Rectal smooth muscle tissue (tissue), 1 donor: ENCODE results near the gene ASNSD1.
"Not testable (repeated sequence)": the region's sequence is repeated elsewhere in the genome, so short reads cannot be mapped to it uniquely, and the experiment has no call there.

Experiments used
- H3K27ac ChIP-seq: one replicate; pipeline ENCODE4 v1.7.0; 2013; ENCODE audit warnings: low read depth, low read length, inconsistent platforms
- H3K27me3 ChIP-seq: one replicate; pipeline ENCODE4 v1.7.0; 2013; ENCODE audit warnings: low read length; ENCODE audit not compliant: control insufficient read depth, insufficient read depth
- H3K36me3 ChIP-seq: one replicate; pipeline ENCODE4 v1.7.0; 2013; ENCODE audit warnings: low read length; ENCODE audit not compliant: control insufficient read depth, insufficient read depth
- H3K4me1 ChIP-seq: one replicate; pipeline ENCODE4 v1.7.0; 2013; ENCODE audit warnings: low read length; ENCODE audit not compliant: control insufficient read depth, insufficient read depth
- H3K4me3 ChIP-seq: one replicate; pipeline ENCODE4 v1.7.0; 2013; ENCODE audit warnings: low read length
- H3K9ac ChIP-seq: one replicate; pipeline ENCODE4 v1.7.0; 2013; ENCODE audit warnings: low read length

The ASNSD1 gene

GRCh38 chr2:189679226-189679625 lies 18.0 kb downstream of the ASNSD1 start:
- no peaks in the 10 kb centered on the region for H3K36me3 ChIP-seq
- no peak overlapping the region for H3K9ac ChIP-seq
- H3K27ac ChIP-seq = no peak overlapping the region
- no peak overlapping the region for H3K4me3 ChIP-seq
- no peaks in the 10 kb centered on the region for H3K27me3 ChIP-seq
- peaks cover 2% of the 10 kb centered on the region for H3K4me1 ChIP-seq

GRCh38 chr2:189681203-189681602 lies 19.9 kb downstream of the ASNSD1 start:
- Histone ChIP-seq H3K4me1 (no peaks in the 10 kb centered on the region), H3K36me3 (no peaks in the 10 kb centered on the region), H3K9ac (no peak overlapping the region), H3K4me3 (no peak overlapping the region), H3K27me3 (no peaks in the 10 kb centered on the region), H3K27ac (no peak overlapping the region)

GRCh38 chr2:189681903-189682302 lies 20.6 kb downstream of the ASNSD1 start:
- no peaks in the 10 kb centered on the region for H3K27me3 ChIP-seq
- H3K9ac ChIP-seq = no peak overlapping the region
- no peak overlapping the region for H3K4me3 ChIP-seq
- H3K27ac ChIP-seq = no peak overlapping the region
- no peaks in the 10 kb centered on the region for H3K4me1 ChIP-seq
- no peaks in the 10 kb centered on the region for H3K36me3 ChIP-seq

- Histone ChIP-seq H3K27ac (no peak overlapping the region), H3K4me3 (no peak overlapping the region), H3K27me3 (no peaks in the 10 kb centered on the region), H3K36me3 (no peaks in the 10 kb centered on the region), H3K4me1 (no peaks in the 10 kb centered on the region), H3K9ac (no peak overlapping the region)
Measured at GRCh38 chr2:189683348-189683747, 22.1 kb downstream of the ASNSD1 start.

- no peaks in the 10 kb centered on the region for H3K4me1 ChIP-seq
Measured at GRCh38 chr2:189684811-189685210, 23.6 kb downstream of the ASNSD1 start.

GRCh38 chr2:189685540-189686229 lies 24.4 kb downstream of the ASNSD1 start:
- Histone ChIP-seq H3K4me1 (no peaks in the 10 kb centered on the region), H3K9ac (no peak overlapping the region)

More at GRCh38 chr2:189684811-189685210, 23.6 kb downstream of the ASNSD1 start:
- no peak overlapping the region for H3K27ac ChIP-seq
- no peak overlapping the region for H3K4me3 ChIP-seq
- H3K27me3 ChIP-seq = no peaks in the 10 kb centered on the region
- no peak overlapping the region for H3K9ac ChIP-seq
- H3K36me3 ChIP-seq = no peaks in the 10 kb centered on the region

GRCh38 chr2:189687796-189688195 lies 26.5 kb downstream of the ASNSD1 start:
- not testable (repeated sequence) for H3K27me3 ChIP-seq, H3K4me3 ChIP-seq, H3K36me3 ChIP-seq, H3K27ac ChIP-seq, H3K4me1 ChIP-seq, H3K9ac ChIP-seq

More at GRCh38 chr2:189685540-189686229, 24.4 kb downstream of the ASNSD1 start:
- no peaks in the 10 kb centered on the region for H3K36me3 ChIP-seq
- H3K27ac ChIP-seq = no peak overlapping the region
- H3K4me3 ChIP-seq = no peak overlapping the region
- H3K27me3 ChIP-seq = no peaks in the 10 kb centered on the region

GRCh38 chr2:189696223-189696622 lies 35.0 kb downstream of the ASNSD1 start:
- Histone ChIP-seq H3K4me1 (no peaks in the 10 kb centered on the region), H3K27ac (no peak overlapping the region), H3K9ac (no peak overlapping the region), H3K36me3 (no peaks in the 10 kb centered on the region), H3K27me3 (no peaks in the 10 kb centered on the region), H3K4me3 (no peak overlapping the region)

- Histone ChIP-seq H3K9ac (no peak overlapping the region), H3K36me3 (no peaks in the 10 kb centered on the region), H3K27me3 (no peaks in the 10 kb centered on the region), H3K27ac (no peak overlapping the region), H3K4me3 (no peak overlapping the region), H3K4me1 (no peaks in the 10 kb centered on the region)
Measured at GRCh38 chr2:189698020-189698887, 37.0 kb downstream of the ASNSD1 start.

- H3K27ac ChIP-seq = no peak overlapping the region
- no peaks in the 10 kb centered on the region for H3K27me3 ChIP-seq
- H3K9ac ChIP-seq = no peak overlapping the region
- no peak overlapping the region for H3K4me3 ChIP-seq
- no peaks in the 10 kb centered on the region for H3K36me3 ChIP-seq
- H3K4me1 ChIP-seq = no peaks in the 10 kb centered on the region
Measured at GRCh38 chr2:189700681-189701080, 39.4 kb downstream of the ASNSD1 start.

GRCh38 chr2:189702071-189702470 lies 40.8 kb downstream of the ASNSD1 start:
- H3K4me1 ChIP-seq = no peaks in the 10 kb centered on the region
- no peak overlapping the region for H3K27ac ChIP-seq
- H3K27me3 ChIP-seq = no peaks in the 10 kb centered on the region
- H3K9ac ChIP-seq = no peak overlapping the region
- H3K4me3 ChIP-seq = no peak overlapping the region
- no peaks in the 10 kb centered on the region for H3K36me3 ChIP-seq

- Histone ChIP-seq H3K4me3 (no peak overlapping the region), H3K36me3 (peaks cover 5% of the 10 kb centered on the region), H3K4me1 (no peaks in the 10 kb centered on the region), H3K27ac (no peak overlapping the region), H3K27me3 (no peaks in the 10 kb centered on the region), H3K9ac (no peak overlapping the region)
Measured at GRCh38 chr2:189709501-189710221, 48.4 kb downstream of the ASNSD1 start.
